HG02943 (cell line): ENCODE data around the gene TOR1A.
"Not testable (repeated sequence)": the region's sequence is repeated elsewhere in the genome, so short reads cannot be mapped to it uniquely, and the experiment has no call there.

Experiments used
- ATAC-seq: cut with Tn5 transposase; IDR thresholded peaks from one replicate; pipeline ENCODE4 v1.9.1; 2021; ENCODE audit warnings: mild to moderate bottlenecking, low read depth, moderate library complexity; ENCODE audit not compliant: unreplicated experiment

The TOR1A gene

GRCh38 chr9:129785866-129786265 is 38.1 kb downstream of the TOR1A start:
- ATAC-seq = no peak

GRCh38 chr9:129784970-129785369 is 39.0 kb downstream of the TOR1A start:
- not testable (repeated sequence) for ATAC-seq

- no peak for ATAC-seq
Measured at GRCh38 chr9:129783516-129784361, 40.2 kb downstream of the TOR1A start.

GRCh38 chr9:129781981-129782380 is 42.0 kb downstream of the TOR1A start:
- no peak for ATAC-seq

- no peak for ATAC-seq
Measured at GRCh38 chr9:129781131-129781530, 42.8 kb downstream of the TOR1A start.

GRCh38 chr9:129779560-129780190 is 44.3 kb downstream of the TOR1A start:
- no peak for ATAC-seq

- no peak for ATAC-seq
Measured at GRCh38 chr9:129778469-129778868, 45.5 kb downstream of the TOR1A start.

GRCh38 chr9:129777769-129778130 is 46.2 kb downstream of the TOR1A start:
- no peak for ATAC-seq

- ATAC-seq = no peak
Measured at GRCh38 chr9:129776938-129777768, 46.8 kb downstream of the TOR1A start.

GRCh38 chr9:129776566-129776937 is 47.4 kb downstream of the TOR1A start:
- no peak for ATAC-seq

- not testable (repeated sequence) for ATAC-seq
Measured at GRCh38 chr9:129776096-129776495, 47.8 kb downstream of the TOR1A start.

GRCh38 chr9:129775448-129775798 is 48.5 kb downstream of the TOR1A start:
- ATAC-seq = no peak

- no peak for ATAC-seq
Measured at GRCh38 chr9:129774791-129775447, 49.0 kb downstream of the TOR1A start.

- ATAC-seq = no peak
Measured at GRCh38 chr9:129773262-129774048, 50.5 kb downstream of the TOR1A start.

- no peak for ATAC-seq
Measured at GRCh38 chr9:129770741-129771140, 53.2 kb downstream of the TOR1A start.

GRCh38 chr9:129769669-129770068 is 54.3 kb downstream of the TOR1A start:
- ATAC-seq = no peak

GRCh38 chr9:129768486-129768885 is 55.5 kb downstream of the TOR1A start:
- no peak for ATAC-seq

GRCh38 chr9:129765764-129766317 is 58.1 kb downstream of the TOR1A start:
- no peak for ATAC-seq

GRCh38 chr9:129762985-129763926 is 60.7 kb downstream of the TOR1A start:
- no peak for ATAC-seq
